Heart left ventricle (tissue), 16 donors: Measurements from ENCODE around the gene MGST3. TPM values are rescaled to one million over a fixed set of nuclear protein-coding genes. Genes with fewer than 3 reads are reported as not detected.

Source experiments
- ATAC-seq, 4 donors: fragments of 200-7000 bp; cut with Tn5 transposase; one replicate each; pipeline ENCODE4 v1.9.1; 2020 to 2022; ENCODE audit warnings: moderate library complexity in 4 of 4, mild to moderate bottlenecking in 3 of 4, moderate number of reproducible peaks in 1 of 4
- DNase-seq, 5 donors: peaks; one replicate each; pipeline ENCODE4 v3.0.0-alpha.2; 2020
- H3K27ac ChIP-seq, 12 donors: fragments of 200-600 bp; sonication (generic) in 4 of 12; one replicate each; pipeline versions ENCODE4 v1.5.0 to v1.8.0; 2016 to 2022; ENCODE audit warnings: mild to moderate bottlenecking in 2 of 12
- H3K27me3 ChIP-seq, 9 donors: fragments of 200-600 bp; sonication (generic) in 2 of 9; one replicate each; pipeline versions ENCODE4 v1.5.1 to v1.8.0; 2016 to 2022; ENCODE audit warnings: mild to moderate bottlenecking in 3 of 9
- H3K36me3 ChIP-seq, 9 donors: fragments of 200-600 bp; sonication (generic) in 2 of 9; one replicate each; pipeline versions ENCODE4 v1.5.0 to v1.8.0; 2018 to 2022; ENCODE audit warnings: mild to moderate bottlenecking in 2 of 9
- H3K4me1 ChIP-seq, 12 donors: fragments of 200-600 bp; sonication (generic) in 4 of 12; one replicate each; pipeline versions ENCODE4 v1.5.0 to v1.8.0; 2016 to 2022; ENCODE audit warnings: mild to moderate bottlenecking in 3 of 12
- H3K4me3 ChIP-seq, 12 donors: fragments of 200-600 bp; sonication (generic) in 4 of 12; one replicate each; pipeline versions ENCODE4 v1.5.0 to v1.8.0; 2017 to 2022; ENCODE audit warnings: mild to moderate bottlenecking in 9 of 12, moderate library complexity in 4 of 12
- H3K9me3 ChIP-seq, 12 donors: fragments of 200-600 bp; sonication (generic) in 4 of 12; one replicate each; pipeline versions ENCODE4 v1.5.0 to v1.8.0; 2016 to 2022; ENCODE audit warnings: mild to moderate bottlenecking in 1 of 12
- POLR2A ChIP-seq, 2 donors: fragments of 450-650 bp; IDR thresholded peaks; one replicate each; pipeline ENCODE4 v1.6.1; 2017; ENCODE audit warnings: antibody characterized with exemption in 2 of 2, mild to moderate bottlenecking in 2 of 2, moderate library complexity in 2 of 2
- WGBS, 4 donors: extraction: QIAGEN DNeasy Blood & Tissue Kit in 2 of 4; methylation state at CpG; one replicate each; pipeline versions ENCODE4 v1.1.5 to v1.1.7; 2013 to 2018; 5-methylcytosine and 5-hydroxymethylcytosine counted together
- intact Hi-C, 10 donors: fragments of 100-400 bp; cut with DNase I; formaldehyde crosslinking; loops; one replicate each; pipeline versions ENCODE4 v1.11.1 to v1.14.2; 2022
- polyA plus RNA-seq, 2 donors: library from polyadenylated mRNA; stranded (reverse); fragments of 200-250 nt; gene quantifications; one replicate each; pipeline ENCODE4 v1.2.3, GENCODE V29; 2013
- total RNA-seq, 9 donors: library from RNA; depleted of rRNA in 2 of 9; stranded (reverse); fragments of >200 nt in 2 of 9; fragmentation: NEBNext Ultra II Directional in 3 of 9; extraction: Animal tissue kit (Norgen Biotek cat#: 25700) in 3 of 9; gene quantifications; one replicate each; pipeline versions ENCODE4 v1.1.0 to v1.2.4, GENCODE V29; 2016 to 2023
- TF ChIP-seq, protein P1 (sequence below), 12 donors: fragments of 200-600 bp; sonication (generic) in 4 of 12; IDR thresholded peaks; one replicate each; pipeline versions ENCODE4 v1.5.0 to v1.8.0; 2018 to 2022; ENCODE audit warnings: antibody characterized with exemption in 12 of 12, mild to moderate bottlenecking in 5 of 12
- donor health status: ischemic (EF 13 %, LVEDD 7.1; RV severe dilation, severe dysfunction).
- donor health status: healthy with polysubstance abuse.
- donor health status: DM: no; HTN: yes; CAD: no.
- donor health status: DM: no; HTN: no; CAD: no.
- donor health status: ischemic (EF 25% LVEDD 6.9; RV normal size, moderate dysfunction).
- donor health status: ischemic (EF 25% LVEDD 5.7; RV mildly dilated, moderate dysfunction).
- donor health status: healthy.
- donor health status: DM: yes; HTN: yes; CAD: no.
- donor health status: ischemic (EF 35%, LVEDD 5.7; RV mildly dilated, moderate dysfunction).
- donor health status: nonischemic (EF 11% LVEDD 7.7; RV severe dilation, severe dysfunction).
- donor health status: DM: yes; HTN: yes; CAD: no.
- donor health status: PGD.
- donor health status: ischemic (EF 29% LVEDD 5.4; RV normal size, mild dysfunction).
- donor health status: nonischemic (EF 23%, LVEDD 6.1; RV moderate dilation, normal function).

The MGST3 gene
- total and polyA plus RNA-seq, 11 donors: 399 to 1,314 (median 747) TPM

DNA sequence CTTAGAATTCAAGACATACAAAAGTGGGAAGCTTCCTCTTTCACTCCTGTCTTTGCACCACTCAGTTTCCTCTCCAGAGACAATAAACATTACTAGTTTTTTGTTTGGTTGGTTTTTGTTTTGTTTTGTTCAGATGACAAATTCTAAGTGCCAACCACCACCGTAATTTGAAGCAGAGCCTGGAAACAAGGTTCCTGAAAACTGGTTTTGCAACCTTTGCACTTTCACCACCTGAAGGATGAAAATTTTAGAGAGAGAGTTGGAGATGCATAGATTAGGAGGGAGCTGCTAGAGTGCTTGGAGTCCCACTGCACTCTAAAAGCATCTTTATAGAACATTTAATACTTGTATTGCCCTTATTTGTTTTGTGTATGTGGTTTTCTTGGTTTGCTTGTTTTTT is 20.2 kb upstream of the MGST3 start:
- no peak for DNase-seq
- H3K9me3 ChIP-seq: peaks cover 0 to 13% (median 0%) of the 10 kb centered on the region in 12 donors
- H3K4me1 ChIP-seq: no peaks in the 10 kb centered on the region
- no peak for TF ChIP-seq POLR2A (IDR thresholded peaks at IDR 0.05)
- TF ChIP-seq, protein P1, sequence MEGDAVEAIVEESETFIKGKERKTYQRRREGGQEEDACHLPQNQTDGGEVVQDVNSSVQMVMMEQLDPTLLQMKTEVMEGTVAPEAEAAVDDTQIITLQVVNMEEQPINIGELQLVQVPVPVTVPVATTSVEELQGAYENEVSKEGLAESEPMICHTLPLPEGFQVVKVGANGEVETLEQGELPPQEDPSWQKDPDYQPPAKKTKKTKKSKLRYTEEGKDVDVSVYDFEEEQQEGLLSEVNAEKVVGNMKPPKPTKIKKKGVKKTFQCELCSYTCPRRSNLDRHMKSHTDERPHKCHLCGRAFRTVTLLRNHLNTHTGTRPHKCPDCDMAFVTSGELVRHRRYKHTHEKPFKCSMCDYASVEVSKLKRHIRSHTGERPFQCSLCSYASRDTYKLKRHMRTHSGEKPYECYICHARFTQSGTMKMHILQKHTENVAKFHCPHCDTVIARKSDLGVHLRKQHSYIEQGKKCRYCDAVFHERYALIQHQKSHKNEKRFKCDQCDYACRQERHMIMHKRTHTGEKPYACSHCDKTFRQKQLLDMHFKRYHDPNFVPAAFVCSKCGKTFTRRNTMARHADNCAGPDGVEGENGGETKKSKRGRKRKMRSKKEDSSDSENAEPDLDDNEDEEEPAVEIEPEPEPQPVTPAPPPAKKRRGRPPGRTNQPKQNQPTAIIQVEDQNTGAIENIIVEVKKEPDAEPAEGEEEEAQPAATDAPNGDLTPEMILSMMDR (IDR thresholded peaks at IDR 0.05): no peak
- WGBS, 4 donors: 61 to 67% (median 64%) methylated on average over 1 of the region's 1 CpG
- H3K27me3 ChIP-seq: peaks cover 0 to 17% (median 0%) of the 10 kb centered on the region in 9 donors
- H3K27ac ChIP-seq: no peak overlapping the region
- ATAC-seq: no peak
- no peaks in the 10 kb centered on the region for H3K36me3 ChIP-seq
- intact Hi-C loops: no loop called here
- H3K4me3 ChIP-seq: no peak overlapping the region

DNA sequence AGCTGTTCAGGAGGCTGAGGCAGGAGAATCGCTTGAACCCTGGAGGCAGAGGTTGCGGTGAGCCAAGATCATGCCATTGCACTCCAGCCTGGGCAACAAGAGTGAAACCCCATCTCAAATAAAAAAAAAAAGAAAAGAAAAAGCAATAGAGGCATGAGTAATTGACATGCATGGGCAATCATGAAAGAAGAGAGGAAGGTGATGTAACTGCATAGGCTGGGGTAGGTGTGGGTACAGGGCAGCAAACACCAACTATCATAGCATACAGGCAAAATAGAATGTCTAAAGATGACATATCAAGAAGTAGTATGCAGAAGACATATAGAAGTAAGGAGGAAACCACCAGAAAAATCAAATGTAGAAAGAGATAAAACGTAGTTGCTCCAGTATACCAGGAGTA is 19.0 kb upstream of the MGST3 start:
- DNase-seq: no peak
- no peak for ATAC-seq
- H3K9me3 ChIP-seq: peaks cover 0 to 13% (median 0%) of the 10 kb centered on the region in 12 donors
- H3K4me1 ChIP-seq: no peaks in the 10 kb centered on the region
- H3K4me3 ChIP-seq: no peak overlapping the region
- H3K27me3 ChIP-seq: peaks cover 0 to 17% (median 0%) of the 10 kb centered on the region in 9 donors
- intact Hi-C loops: no loop called here
- TF ChIP-seq, protein P1 (IDR thresholded peaks at IDR 0.05): no peak
- no peak for TF ChIP-seq POLR2A (IDR thresholded peaks at IDR 0.05)
- no peaks in the 10 kb centered on the region for H3K36me3 ChIP-seq
- H3K27ac ChIP-seq: no peak overlapping the region
- WGBS, 4 donors: 89 to 96% (median 93%) methylated on average over 3 of the region's 3 CpGs

DNA sequence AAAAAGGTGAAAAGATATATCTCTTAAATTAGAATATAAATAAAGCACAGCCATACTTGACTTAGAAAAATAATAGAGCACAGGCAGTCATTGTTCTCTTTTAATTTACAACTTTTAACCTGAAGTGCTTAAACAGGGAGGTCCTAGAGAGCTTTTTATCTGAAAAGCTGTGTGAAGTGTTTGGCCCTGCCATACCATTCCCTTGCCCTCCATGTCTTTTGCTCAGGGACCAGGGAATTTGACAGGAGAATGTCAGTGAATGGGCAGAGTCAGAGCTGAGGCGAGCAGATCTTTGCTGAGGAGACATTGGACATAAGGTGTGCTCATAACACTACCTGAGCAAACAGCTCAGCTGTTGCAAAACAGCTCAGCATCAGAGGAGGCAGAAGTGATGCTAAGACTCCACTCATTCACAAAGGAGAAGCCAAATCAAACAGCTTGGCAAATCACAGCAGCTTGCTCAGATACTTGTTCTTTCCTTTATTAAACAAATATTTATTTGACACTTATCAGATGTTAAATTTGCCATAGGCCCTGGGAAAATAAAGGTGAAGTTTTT is 14.9 kb upstream of the MGST3 start:
- peaks cover 0 to 7% (median 0%) of the 10 kb centered on the region in 9 donors for H3K27me3 ChIP-seq
- TF ChIP-seq, protein P1 (IDR thresholded peaks at IDR 0.05): no peak
- TF ChIP-seq POLR2A (IDR thresholded peaks at IDR 0.05): no peak
- WGBS, 4 donors: 68 to 93% (median 81%) methylated on average over 1 of the region's 1 CpG
- no peak overlapping the region for H3K27ac ChIP-seq
- H3K4me1 ChIP-seq: no peaks in the 10 kb centered on the region
- intact Hi-C loops: no loop called here
- H3K4me3 ChIP-seq: no peak overlapping the region
- ATAC-seq (no peak), DNase-seq (no peak)
- no peaks in the 10 kb centered on the region for H3K36me3 ChIP-seq
- H3K9me3 ChIP-seq: peaks cover 0 to 13% (median 0%) of the 10 kb centered on the region in 12 donors

DNA sequence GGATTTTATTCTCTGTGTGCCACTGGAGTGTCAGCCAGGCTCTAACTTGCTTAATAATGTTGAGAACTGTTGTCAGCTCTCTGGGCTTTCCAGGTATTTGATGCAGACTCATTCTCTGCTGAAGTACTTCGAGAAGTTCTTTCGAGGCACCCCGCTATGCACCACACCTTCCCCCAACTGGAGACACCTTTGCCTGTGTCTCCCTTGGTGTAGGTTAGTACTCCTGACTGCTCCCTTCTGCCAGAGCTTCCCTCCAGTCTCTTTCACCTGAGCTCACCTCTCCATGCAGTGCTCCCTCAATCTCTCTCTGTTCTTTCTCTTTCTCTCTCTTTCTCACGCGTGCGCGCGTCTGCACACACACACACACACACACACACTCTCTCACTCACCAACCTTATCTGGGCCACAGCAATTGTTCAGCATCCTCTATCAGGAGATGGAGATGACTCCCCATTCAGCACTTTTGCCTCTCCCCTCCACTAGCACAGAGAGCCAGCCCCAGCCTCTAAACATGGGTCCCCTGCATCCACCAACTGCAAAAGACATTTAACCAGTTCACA is 14.0 kb upstream of the MGST3 start:
- DNase-seq: no peak
- H3K27ac ChIP-seq: no peak overlapping the region
- peaks cover 0 to 13% (median 0%) of the 10 kb centered on the region in 12 donors for H3K9me3 ChIP-seq
- 83 to 90% (median 87%) methylated on average over 8 of the region's 8 CpGs for WGBS, 4 donors
- peaks cover 0 to 7% (median 0%) of the 10 kb centered on the region in 9 donors for H3K27me3 ChIP-seq
- no peak for TF ChIP-seq POLR2A (IDR thresholded peaks at IDR 0.05)
- TF ChIP-seq, protein P1 (IDR thresholded peaks at IDR 0.05): no peak
- H3K36me3 ChIP-seq: no peaks in the 10 kb centered on the region
- H3K4me3 ChIP-seq: no peak overlapping the region
- no peak for ATAC-seq
- H3K4me1 ChIP-seq: no peaks in the 10 kb centered on the region
- intact Hi-C loops: no loop called here
